ENCODE measurements around the gene MRPL46.

Gene MRPL46

DNA sequence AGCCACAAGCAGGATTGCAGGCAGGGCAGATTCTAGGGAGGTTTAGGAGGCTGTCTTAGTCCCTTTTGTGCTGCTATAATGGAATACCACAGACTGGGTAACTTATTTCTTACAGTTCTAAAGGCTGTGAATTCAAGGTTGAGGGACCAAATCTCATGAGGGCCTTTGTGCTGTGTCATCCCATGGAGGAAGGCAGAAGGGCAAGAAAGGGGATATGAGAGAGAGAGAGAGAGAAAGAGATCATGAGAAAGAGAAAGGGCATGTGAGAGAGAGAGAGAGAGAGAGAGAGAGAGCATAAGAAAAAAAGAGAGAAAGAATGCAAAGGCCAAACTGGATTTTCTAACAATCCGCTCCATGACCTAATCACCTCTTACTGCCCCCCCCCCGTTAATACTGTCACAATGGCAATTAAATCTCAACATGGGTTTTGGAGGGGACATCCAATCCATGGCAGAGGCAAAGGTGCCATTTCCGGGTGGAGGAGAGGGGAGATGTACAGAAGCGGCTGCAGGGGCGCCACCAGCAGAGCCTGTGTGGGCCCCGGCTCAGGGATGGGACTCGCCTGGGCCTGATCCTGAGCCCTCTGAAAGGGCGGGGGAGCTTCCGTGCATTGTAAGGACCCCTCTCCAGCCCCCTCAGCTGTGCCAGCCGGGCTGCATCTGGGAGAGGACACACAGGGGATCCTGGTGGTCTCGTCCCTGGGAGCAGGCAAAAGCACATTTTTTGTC lies 20.8 kb upstream of the MRPL46 start:
- no peak for DNase-seq
- Histone ChIP-seq H3K4ac (ENCODE audit: low read depth, low read length) (no peak overlapping the region), H2BK120ac (ENCODE audit: low read depth, low read length) (peak overlapping the region; percentile 39), H3K79me1 (ENCODE audit: low read length) (no peaks in the 10 kb centered on the region), H3K79me2 (ENCODE audit: control insufficient read depth, insufficient read depth, low read length) (no peaks in the 10 kb centered on the region), H2AK5ac (ENCODE audit: low read length) (no peak overlapping the region), H3K27me3 (ENCODE audit: insufficient read depth, low read length, poor library complexity) (no peaks in the 10 kb centered on the region), H3K27ac (ENCODE audit: low read depth, low read length) (no peak overlapping the region), H4K5ac (ENCODE audit: low read length) (no peak overlapping the region), H3K36me3 (ENCODE audit: control insufficient read depth, insufficient read depth, low read length) (no peaks in the 10 kb centered on the region), H4K8ac (ENCODE audit: low read depth, low read length) (no peak overlapping the region), H2BK5ac (ENCODE audit: low read length) (peak overlapping the region; percentile 37), H3K4me1 (ENCODE audit: control insufficient read depth, low read depth, low read length) (peaks cover 2% of the 10 kb centered on the region), H2BK15ac (replicated peaks; ENCODE audit: low read depth) (no peak overlapping the region), H3K9ac (ENCODE audit: low read length) (peak overlapping the region; percentile 10), H3K18ac (ENCODE audit: low read length) (peak overlapping the region; percentile 22), H3K4me2 (ENCODE audit: low read length) (no peak overlapping the region), H3K56ac (ENCODE audit: low read length) (peak overlapping the region; percentile 51), H3K23ac (ENCODE audit: low read length) (no peak overlapping the region), H3K4me3 (ENCODE audit: low read length) (no peak overlapping the region)
- WGBS (ENCODE audit: extremely low coverage, insufficient coverage, low lambda C conversion rate): no CpG with 5 or more reads among the region's 11 CpGs

GRCh38 chr15:88487178-88487795 lies 20.1 kb upstream of the MRPL46 start:
- no CpG with 5 or more reads among the region's 2 CpGs for WGBS (ENCODE audit: extremely low coverage, insufficient coverage, low lambda C conversion rate)
- Histone ChIP-seq H3K23ac (ENCODE audit: low read length) (no peak overlapping the region), H2BK120ac (ENCODE audit: low read depth, low read length) (no peak overlapping the region)

DNA sequence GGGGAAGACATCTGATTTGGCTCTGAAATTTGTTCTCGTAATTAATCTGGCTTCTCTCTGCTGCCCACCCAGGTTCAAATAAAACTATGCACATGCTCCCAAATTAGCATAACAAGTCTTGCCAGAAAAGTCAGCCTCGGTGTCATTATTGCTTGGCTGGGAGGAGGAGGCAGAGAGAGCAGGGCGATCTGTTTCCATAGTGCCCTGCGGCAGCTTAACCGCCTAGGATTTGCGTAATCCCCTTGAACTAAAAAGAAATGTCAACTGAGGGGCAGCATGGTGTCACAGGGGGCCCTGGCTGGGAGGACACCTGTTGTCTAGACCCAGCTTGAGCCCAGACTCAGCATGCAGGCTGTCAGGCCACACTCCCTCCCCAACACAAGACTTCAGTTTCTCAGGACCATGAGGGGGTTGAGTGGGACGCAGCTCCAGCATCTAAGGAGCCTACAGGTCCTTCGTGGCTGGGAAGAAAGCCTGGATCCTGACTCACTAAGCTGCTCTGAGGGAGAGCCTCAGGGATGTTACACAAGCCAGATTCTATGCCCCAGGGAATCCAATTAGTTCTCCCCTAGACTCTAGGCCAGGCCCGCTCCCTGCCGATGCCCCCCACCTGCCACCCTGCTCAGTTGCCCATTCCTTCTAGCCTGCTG lies 17.6 kb upstream of the MRPL46 start:
- Histone ChIP-seq H2BK15ac (replicated peaks; ENCODE audit: low read depth) (no peak overlapping the region), H2BK120ac (ENCODE audit: low read depth, low read length) (no peak overlapping the region), H3K79me2 (ENCODE audit: control insufficient read depth, insufficient read depth, low read length) (no peaks in the 10 kb centered on the region), H3K23ac (ENCODE audit: low read length) (no peak overlapping the region), H3K9ac (ENCODE audit: low read length) (no peak overlapping the region), H4K8ac (ENCODE audit: low read depth, low read length) (no peak overlapping the region), H3K4ac (ENCODE audit: low read depth, low read length) (no peak overlapping the region), H3K27ac (ENCODE audit: low read depth, low read length) (no peak overlapping the region), H3K4me3 (ENCODE audit: low read length) (no peak overlapping the region), H2BK5ac (ENCODE audit: low read length) (no peak overlapping the region), H3K79me1 (ENCODE audit: low read length) (no peaks in the 10 kb centered on the region), H3K56ac (ENCODE audit: low read length) (no peak overlapping the region), H4K5ac (ENCODE audit: low read length) (no peak overlapping the region), H2AK5ac (ENCODE audit: low read length) (no peak overlapping the region), H3K27me3 (ENCODE audit: insufficient read depth, low read length, poor library complexity) (no peaks in the 10 kb centered on the region), H3K36me3 (ENCODE audit: control insufficient read depth, insufficient read depth, low read length) (no peaks in the 10 kb centered on the region), H3K18ac (ENCODE audit: low read length) (no peak overlapping the region), H3K4me1 (ENCODE audit: control insufficient read depth, low read depth, low read length) (peaks cover 2% of the 10 kb centered on the region), H3K4me2 (ENCODE audit: low read length) (no peak overlapping the region)
- no CpG with 5 or more reads among the region's 10 CpGs for WGBS (ENCODE audit: extremely low coverage, insufficient coverage, low lambda C conversion rate)
- DNase-seq: peak; percentile 49

More at GRCh38 chr15:88487178-88487795, 20.1 kb upstream of the MRPL46 start:
- H4K5ac ChIP-seq (ENCODE audit: low read length): no peak overlapping the region
- no peaks in the 10 kb centered on the region for H3K79me1 ChIP-seq (ENCODE audit: low read length)
- H3K4ac ChIP-seq (ENCODE audit: low read depth, low read length): no peak overlapping the region
- H3K36me3 ChIP-seq (ENCODE audit: control insufficient read depth, insufficient read depth, low read length): no peaks in the 10 kb centered on the region
- peaks cover 2% of the 10 kb centered on the region for H3K4me1 ChIP-seq (ENCODE audit: control insufficient read depth, low read depth, low read length)
- H3K27ac ChIP-seq (ENCODE audit: low read depth, low read length): no peak overlapping the region
- H2AK5ac ChIP-seq (ENCODE audit: low read length): no peak overlapping the region
- no peaks in the 10 kb centered on the region for H3K27me3 ChIP-seq (ENCODE audit: insufficient read depth, low read length, poor library complexity)
- H4K8ac ChIP-seq (ENCODE audit: low read depth, low read length): no peak overlapping the region
- peak overlapping the region; percentile 51 for H3K56ac ChIP-seq (ENCODE audit: low read length)
- DNase-seq: peak; percentile 38
- H2BK15ac ChIP-seq (replicated peaks; ENCODE audit: low read depth): no peak overlapping the region
- H3K79me2 ChIP-seq (ENCODE audit: control insufficient read depth, insufficient read depth, low read length): no peaks in the 10 kb centered on the region
- peak overlapping the region; percentile 37 for H2BK5ac ChIP-seq (ENCODE audit: low read length)
- peak overlapping the region; percentile 10 for H3K9ac ChIP-seq (ENCODE audit: low read length)
- H3K4me2 ChIP-seq (ENCODE audit: low read length): no peak overlapping the region
- no peak overlapping the region for H3K18ac ChIP-seq (ENCODE audit: low read length)
- H3K4me3 ChIP-seq (ENCODE audit: low read length): no peak overlapping the region

GRCh38 chr15:88482263-88482662 lies 15.1 kb upstream of the MRPL46 start:
- Histone ChIP-seq H3K4ac (ENCODE audit: low read depth, low read length) (no peak overlapping the region), H3K36me3 (ENCODE audit: control insufficient read depth, insufficient read depth, low read length) (no peaks in the 10 kb centered on the region), H3K23ac (ENCODE audit: low read length) (no peak overlapping the region), H2AK5ac (ENCODE audit: low read length) (no peak overlapping the region), H3K18ac (ENCODE audit: low read length) (no peak overlapping the region), H3K4me2 (ENCODE audit: low read length) (no peak overlapping the region), H3K79me1 (ENCODE audit: low read length) (no peaks in the 10 kb centered on the region), H3K56ac (ENCODE audit: low read length) (no peak overlapping the region), H3K27ac (ENCODE audit: low read depth, low read length) (no peak overlapping the region), H3K9ac (ENCODE audit: low read length) (no peak overlapping the region), H4K8ac (ENCODE audit: low read depth, low read length) (no peak overlapping the region), H4K5ac (ENCODE audit: low read length) (no peak overlapping the region), H3K27me3 (ENCODE audit: insufficient read depth, low read length, poor library complexity) (no peaks in the 10 kb centered on the region), H3K79me2 (ENCODE audit: control insufficient read depth, insufficient read depth, low read length) (no peaks in the 10 kb centered on the region), H2BK5ac (ENCODE audit: low read length) (no peak overlapping the region), H3K4me1 (ENCODE audit: control insufficient read depth, low read depth, low read length) (no peaks in the 10 kb centered on the region), H2BK15ac (replicated peaks; ENCODE audit: low read depth) (no peak overlapping the region), H3K4me3 (ENCODE audit: low read length) (no peak overlapping the region), H2BK120ac (ENCODE audit: low read depth, low read length) (no peak overlapping the region)
- DNase-seq: no peak
- WGBS (ENCODE audit: extremely low coverage, insufficient coverage, low lambda C conversion rate): no CpG with 5 or more reads among the region's 1 CpG

GRCh38 chr15:88480981-88481380 lies 13.8 kb upstream of the MRPL46 start:
- no peak overlapping the region for H3K9ac ChIP-seq (ENCODE audit: low read length)
- no peak overlapping the region for H2BK15ac ChIP-seq (replicated peaks; ENCODE audit: low read depth)
- H3K4me3 ChIP-seq (ENCODE audit: low read length): no peak overlapping the region
- no peak overlapping the region for H2AK5ac ChIP-seq (ENCODE audit: low read length)
- no CpG with 5 or more reads among the region's 8 CpGs for WGBS (ENCODE audit: extremely low coverage, insufficient coverage, low lambda C conversion rate)
- no peaks in the 10 kb centered on the region for H3K36me3 ChIP-seq (ENCODE audit: control insufficient read depth, insufficient read depth, low read length)
- no peak overlapping the region for H2BK5ac ChIP-seq (ENCODE audit: low read length)
- H3K18ac ChIP-seq (ENCODE audit: low read length): no peak overlapping the region
- no peak for DNase-seq
- no peaks in the 10 kb centered on the region for H3K79me1 ChIP-seq (ENCODE audit: low read length)
- no peak overlapping the region for H3K56ac ChIP-seq (ENCODE audit: low read length)
- H3K4me1 ChIP-seq (ENCODE audit: control insufficient read depth, low read depth, low read length): no peaks in the 10 kb centered on the region
- H3K4me2 ChIP-seq (ENCODE audit: low read length): no peak overlapping the region
- H4K8ac ChIP-seq (ENCODE audit: low read depth, low read length): no peak overlapping the region
- no peak overlapping the region for H2BK120ac ChIP-seq (ENCODE audit: low read depth, low read length)
- no peak overlapping the region for H3K27ac ChIP-seq (ENCODE audit: low read depth, low read length)
- H3K23ac ChIP-seq (ENCODE audit: low read length): no peak overlapping the region
- no peaks in the 10 kb centered on the region for H3K27me3 ChIP-seq (ENCODE audit: insufficient read depth, low read length, poor library complexity)
- no peaks in the 10 kb centered on the region for H3K79me2 ChIP-seq (ENCODE audit: control insufficient read depth, insufficient read depth, low read length)
- H3K4ac ChIP-seq (ENCODE audit: low read depth, low read length): no peak overlapping the region
- no peak overlapping the region for H4K5ac ChIP-seq (ENCODE audit: low read length)

All from mesendoderm (in vitro differentiated cells).